ENCODE measurements around the gene FEV.

DNA sequence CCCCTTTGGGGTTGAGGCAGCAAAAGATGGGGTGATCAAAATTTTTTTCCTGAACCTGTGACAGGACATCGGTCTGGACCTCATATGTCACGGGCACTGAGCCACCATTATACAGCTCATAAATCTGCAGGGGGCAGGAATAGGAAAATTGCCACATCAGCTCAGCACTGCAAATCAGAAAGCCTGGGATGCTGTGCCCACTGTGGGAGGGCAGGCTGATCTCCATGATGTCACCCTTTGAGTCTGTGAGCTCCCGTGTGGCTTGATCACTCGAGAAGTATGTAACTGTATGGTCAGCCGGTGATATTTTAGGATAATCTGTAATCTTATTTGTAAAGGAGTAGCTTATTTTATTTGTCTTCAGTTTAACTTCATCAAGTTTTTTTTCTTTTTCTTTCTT is 25.9 kb upstream of the FEV start:
- no peak for TF ChIP-seq CTCF (conservative IDR thresholded peaks at IDR 0.05 in 1 of 2, IDR thresholded peaks at IDR 0.05 in 1 of 2; ENCODE audit: extremely low read depth in 1 of 2, insufficient read depth in 1 of 2, low read depth in 1 of 2, low read length in 2 of 2)
- no peak for TF ChIP-seq EZH2 (IDR thresholded peaks at IDR 0.05; ENCODE audit: borderline replicate concordance, low read length)
